ENCODE data around the gene CALCOCO1.

Gene CALCOCO1

DNA sequence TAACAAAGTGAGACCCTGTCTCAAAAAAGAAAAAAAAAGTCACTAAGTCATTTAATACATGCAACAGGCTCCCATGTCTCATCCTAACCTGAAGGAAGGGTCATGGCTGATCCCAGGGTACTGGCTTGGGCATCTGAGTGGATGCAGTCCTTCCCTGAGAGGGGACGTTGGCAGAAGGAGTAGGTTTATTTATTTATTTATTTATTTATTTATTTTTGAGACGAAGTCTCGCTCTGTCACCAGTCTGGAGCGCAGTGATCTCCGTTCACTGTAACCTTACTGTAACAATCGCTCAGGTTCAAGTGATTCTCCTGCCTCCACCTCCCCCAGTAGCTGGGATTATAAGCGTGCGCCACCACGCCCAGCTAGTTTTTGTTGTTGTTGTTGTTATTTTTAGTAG, 7.2 kb upstream of the CALCOCO1 start:
- H3F3A ChIP-seq (ENCODE audit: low read depth) = no peaks in the 10 kb centered on the region
- peaks cover 11% of the 10 kb centered on the region for H3K4me1 ChIP-seq (ENCODE audit: insufficient read depth, low read length, poor library complexity, severe bottlenecking)
- H3K27me3 ChIP-seq (ENCODE audit: insufficient read depth, low read length, poor library complexity, severe bottlenecking) = no peaks in the 10 kb centered on the region
- H3K36me3 ChIP-seq (ENCODE audit: insufficient read depth, low read length) = no peaks in the 10 kb centered on the region
- no peak overlapping the region for H3K9ac ChIP-seq (ENCODE audit: low read depth, low read length, poor library complexity, severe bottlenecking)
- H4K20me1 ChIP-seq (ENCODE audit: insufficient read depth, low read length, poor library complexity, severe bottlenecking) = no peaks in the 10 kb centered on the region
- no peaks in the 10 kb centered on the region for H3K9me3 ChIP-seq (ENCODE audit: insufficient read depth, low read depth, low read length)
- H3K9me2 ChIP-seq (replicated peaks; ENCODE audit: low read depth, low read length) = no peaks in the 10 kb centered on the region
- no peak overlapping the region for H3K4me3 ChIP-seq (ENCODE audit: low read length, poor library complexity, severe bottlenecking)
- H2AFZ ChIP-seq (ENCODE audit: low read length) = no peak overlapping the region
- no peak overlapping the region for H3K4me2 ChIP-seq (ENCODE audit: low read depth, low read length, poor library complexity, severe bottlenecking)
- H3K79me2 ChIP-seq (ENCODE audit: insufficient read depth, low read length) = no peaks in the 10 kb centered on the region
- TF ChIP-seq EZH2phosphoT487 (IDR thresholded peaks at IDR 0.05; ENCODE audit: borderline replicate concordance) (no peak), CTCF (conservative IDR thresholded peaks at IDR 0.05; ENCODE audit: low read length) (no peak)

GRCh38 chr12:53733807-53734200, 6.6 kb upstream of the CALCOCO1 start:
- Histone ChIP-seq H3K27me3 (ENCODE audit: insufficient read depth, low read length, poor library complexity, severe bottlenecking) (no peaks in the 10 kb centered on the region), H4K20me1 (ENCODE audit: insufficient read depth, low read length, poor library complexity, severe bottlenecking) (no peaks in the 10 kb centered on the region), H3K4me2 (ENCODE audit: low read depth, low read length, poor library complexity, severe bottlenecking) (peak overlapping the region; percentile 47)

GRCh38 chr12:53733051-53733806, 6.0 kb upstream of the CALCOCO1 start:
- peak overlapping the region; percentile 47 for H3K4me2 ChIP-seq (ENCODE audit: low read depth, low read length, poor library complexity, severe bottlenecking)
- no peaks in the 10 kb centered on the region for H3K27me3 ChIP-seq (ENCODE audit: insufficient read depth, low read length, poor library complexity, severe bottlenecking)
- peak overlapping the region; percentile 51; the same call in 1 of the 2 replicates for H2AFZ ChIP-seq (ENCODE audit: low read length)
- H3K9me3 ChIP-seq (ENCODE audit: insufficient read depth, low read depth, low read length) = no peaks in the 10 kb centered on the region
- H3K36me3 ChIP-seq (ENCODE audit: insufficient read depth, low read length) = no peaks in the 10 kb centered on the region
- TF ChIP-seq EZH2phosphoT487 (IDR thresholded peaks at IDR 0.05; ENCODE audit: borderline replicate concordance) = no peak
- no peak for TF ChIP-seq CTCF (conservative IDR thresholded peaks at IDR 0.05; ENCODE audit: low read length)
- H3F3A ChIP-seq (ENCODE audit: low read depth) = no peaks in the 10 kb centered on the region
- H4K20me1 ChIP-seq (ENCODE audit: insufficient read depth, low read length, poor library complexity, severe bottlenecking) = no peaks in the 10 kb centered on the region
- no peak overlapping the region for H3K4me3 ChIP-seq (ENCODE audit: low read length, poor library complexity, severe bottlenecking)
- no peak overlapping the region for H3K9ac ChIP-seq (ENCODE audit: low read depth, low read length, poor library complexity, severe bottlenecking)
- no peaks in the 10 kb centered on the region for H3K79me2 ChIP-seq (ENCODE audit: insufficient read depth, low read length)
- no peaks in the 10 kb centered on the region for H3K9me2 ChIP-seq (replicated peaks; ENCODE audit: low read depth, low read length)
- H3K4me1 ChIP-seq (ENCODE audit: insufficient read depth, low read length, poor library complexity, severe bottlenecking) = peaks cover 11% of the 10 kb centered on the region

More at GRCh38 chr12:53733807-53734200, 6.6 kb upstream of the CALCOCO1 start:
- H3K9ac ChIP-seq (ENCODE audit: low read depth, low read length, poor library complexity, severe bottlenecking) = no peak overlapping the region
- TF ChIP-seq EZH2phosphoT487 (IDR thresholded peaks at IDR 0.05; ENCODE audit: borderline replicate concordance) = no peak
- no peak for TF ChIP-seq CTCF (conservative IDR thresholded peaks at IDR 0.05; ENCODE audit: low read length)
- no peak overlapping the region for H3K4me3 ChIP-seq (ENCODE audit: low read length, poor library complexity, severe bottlenecking)
- H3K4me1 ChIP-seq (ENCODE audit: insufficient read depth, low read length, poor library complexity, severe bottlenecking) = peaks cover 11% of the 10 kb centered on the region
- no peaks in the 10 kb centered on the region for H3K9me3 ChIP-seq (ENCODE audit: insufficient read depth, low read depth, low read length)
- no peaks in the 10 kb centered on the region for H3K9me2 ChIP-seq (replicated peaks; ENCODE audit: low read depth, low read length)
- H3F3A ChIP-seq (ENCODE audit: low read depth) = no peaks in the 10 kb centered on the region
- H3K79me2 ChIP-seq (ENCODE audit: insufficient read depth, low read length) = no peaks in the 10 kb centered on the region
- H3K36me3 ChIP-seq (ENCODE audit: insufficient read depth, low read length) = no peaks in the 10 kb centered on the region
- peak overlapping the region; percentile 51; the same call in 1 of the 2 replicates for H2AFZ ChIP-seq (ENCODE audit: low read length)
